PC-9 (cell line): Measurements from ENCODE around the gene GUCY2D.

ENCODE experiments used
- CTCF ChIP-seq: fragments of 200-600 bp; sonication (generic); conservative IDR thresholded peaks from 2 replicates; pipeline ENCODE4 v1.6.1; 2017; ENCODE audit warnings: mixed run types, antibody characterized with exemption, mild to moderate bottlenecking, moderate library complexity
- EZH2 ChIP-seq: fragments of 200-600 bp; sonication (generic); IDR thresholded peaks from 2 replicates; pipeline ENCODE4 v1.8.0; 2017; ENCODE audit warnings: antibody characterized with exemption, low read depth

GRCh38 chr17:8056232-8056975 lies 54.0 kb downstream of the GUCY2D start:
- no peak for TF ChIP-seq EZH2
- TF ChIP-seq CTCF: no peak
